Amygdala (tissue), 56 donors: Measurements from ENCODE around the gene NEK1.

Experiments
- DNase-seq, 56 donors: peaks; one replicate each; lab custom pipeline; 2025; lab: John Stamatoyannopoulos, UW

NEK1 gene

GRCh38 chr4:169384779-169385178 is 227.6 kb downstream of the NEK1 start:
- DNase-seq = no peak

GRCh38 chr4:169383724-169384123 is 228.7 kb downstream of the NEK1 start:
- no peak for DNase-seq

- DNase-seq = no peak
These were observed 232.7 kb downstream of the NEK1 start for GRCh38 chr4:169379688-169380087.

- DNase-seq = no peak
These were observed 235.0 kb downstream of the NEK1 start for GRCh38 chr4:169377367-169377766.

GRCh38 chr4:169376421-169376820 is 236.0 kb downstream of the NEK1 start:
- DNase-seq = no peak

GRCh38 chr4:169372791-169373190 is 239.6 kb downstream of the NEK1 start:
- no peak for DNase-seq

GRCh38 chr4:169369634-169370033 is 242.7 kb downstream of the NEK1 start:
- DNase-seq = no peak

GRCh38 chr4:169367826-169368225 is 244.6 kb downstream of the NEK1 start:
- DNase-seq = no peak

- DNase-seq = no peak
These were observed 245.6 kb downstream of the NEK1 start for GRCh38 chr4:169366821-169367220.

GRCh38 chr4:169362607-169363006 is 249.8 kb downstream of the NEK1 start:
- DNase-seq = no peak

GRCh38 chr4:169361756-169362155 is 250.6 kb downstream of the NEK1 start:
- no peak for DNase-seq

GRCh38 chr4:169359961-169360360 is 252.4 kb downstream of the NEK1 start:
- DNase-seq = no peak

- no peak for DNase-seq
These were observed 260.0 kb downstream of the NEK1 start for GRCh38 chr4:169352360-169352759.

- peak in 22 of 56 donors; percentile 5 to 66 (median 24) for DNase-seq
These were observed 260.5 kb downstream of the NEK1 start for GRCh38 chr4:169351872-169352271.

- peak in 33 of 56 donors; percentile 6 to 77 (median 29) for DNase-seq
These were observed 263.8 kb downstream of the NEK1 start for GRCh38 chr4:169348541-169348940.

GRCh38 chr4:169346840-169347239 is 265.5 kb downstream of the NEK1 start:
- DNase-seq = no peak

- DNase-seq = peak in 43 of 56 donors; percentile 2 to 82 (median 37)
These were observed 267.1 kb downstream of the NEK1 start for GRCh38 chr4:169345316-169345721.
